DND-41 (cell line): Measurements from ENCODE around the gene SH3BP1.

Experiments
- EZH2 ChIP-seq: IDR thresholded peaks from 3 replicates; pipeline ENCODE4 v1.6.1; 2012; ENCODE audit warnings: borderline replicate concordance, low read depth, mild to moderate bottlenecking, moderate library complexity, low read length, inconsistent platforms; ENCODE audit not compliant: severe bottlenecking
- TF ChIP-seq, protein P1 (sequence below): IDR thresholded peaks from 2 replicates; pipeline ENCODE4 v1.5.1; 2012; ENCODE audit warnings: borderline replicate concordance, low read length, moderate library complexity, mild to moderate bottlenecking; ENCODE audit not compliant: poor library complexity, severe bottlenecking; ENCODE audit errors: extremely low read depth

DNA sequence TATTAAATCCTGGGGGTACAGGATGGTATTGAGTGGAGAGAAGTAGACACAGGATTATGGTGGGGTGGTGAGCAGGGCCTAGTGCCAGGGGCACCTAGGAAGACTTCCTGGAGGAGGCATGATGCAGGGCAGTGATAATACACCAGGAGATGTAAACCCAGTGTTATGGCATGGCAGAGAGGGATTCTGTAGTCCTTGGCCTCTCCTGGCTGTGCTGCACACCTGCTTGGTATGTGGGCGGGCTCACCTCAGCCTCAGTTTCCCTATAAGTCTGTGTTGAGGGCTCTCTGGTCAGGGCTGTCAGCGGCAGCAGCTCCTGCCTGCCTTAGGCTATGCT, 21.2 kb downstream of the SH3BP1 start:
- TF ChIP-seq, protein P1, sequence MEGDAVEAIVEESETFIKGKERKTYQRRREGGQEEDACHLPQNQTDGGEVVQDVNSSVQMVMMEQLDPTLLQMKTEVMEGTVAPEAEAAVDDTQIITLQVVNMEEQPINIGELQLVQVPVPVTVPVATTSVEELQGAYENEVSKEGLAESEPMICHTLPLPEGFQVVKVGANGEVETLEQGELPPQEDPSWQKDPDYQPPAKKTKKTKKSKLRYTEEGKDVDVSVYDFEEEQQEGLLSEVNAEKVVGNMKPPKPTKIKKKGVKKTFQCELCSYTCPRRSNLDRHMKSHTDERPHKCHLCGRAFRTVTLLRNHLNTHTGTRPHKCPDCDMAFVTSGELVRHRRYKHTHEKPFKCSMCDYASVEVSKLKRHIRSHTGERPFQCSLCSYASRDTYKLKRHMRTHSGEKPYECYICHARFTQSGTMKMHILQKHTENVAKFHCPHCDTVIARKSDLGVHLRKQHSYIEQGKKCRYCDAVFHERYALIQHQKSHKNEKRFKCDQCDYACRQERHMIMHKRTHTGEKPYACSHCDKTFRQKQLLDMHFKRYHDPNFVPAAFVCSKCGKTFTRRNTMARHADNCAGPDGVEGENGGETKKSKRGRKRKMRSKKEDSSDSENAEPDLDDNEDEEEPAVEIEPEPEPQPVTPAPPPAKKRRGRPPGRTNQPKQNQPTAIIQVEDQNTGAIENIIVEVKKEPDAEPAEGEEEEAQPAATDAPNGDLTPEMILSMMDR, result no peak
- TF ChIP-seq EZH2, result no peak
